GM12875 (cell line): ENCODE measurements around the gene TRANK1.
"Not testable (repeated sequence)": the region's sequence is repeated elsewhere in the genome, so short reads cannot be mapped to it uniquely, and the experiment has no call there.

Experiments
- H3K4me3 ChIP-seq: one replicate; pipeline ENCODE4 v1.5.1; 2011; ENCODE audit warnings: low read depth, low read length, control low read depth
- TF ChIP-seq, protein P1 (sequence below): IDR thresholded peaks from 2 replicates; pipeline ENCODE4 v1.5.1; 2011; ENCODE audit warnings: low read depth, mild to moderate bottlenecking, control low read depth, inconsistent platforms, low read length, moderate library complexity, borderline replicate concordance; ENCODE audit not compliant: insufficient read depth

Gene TRANK1

DNA sequence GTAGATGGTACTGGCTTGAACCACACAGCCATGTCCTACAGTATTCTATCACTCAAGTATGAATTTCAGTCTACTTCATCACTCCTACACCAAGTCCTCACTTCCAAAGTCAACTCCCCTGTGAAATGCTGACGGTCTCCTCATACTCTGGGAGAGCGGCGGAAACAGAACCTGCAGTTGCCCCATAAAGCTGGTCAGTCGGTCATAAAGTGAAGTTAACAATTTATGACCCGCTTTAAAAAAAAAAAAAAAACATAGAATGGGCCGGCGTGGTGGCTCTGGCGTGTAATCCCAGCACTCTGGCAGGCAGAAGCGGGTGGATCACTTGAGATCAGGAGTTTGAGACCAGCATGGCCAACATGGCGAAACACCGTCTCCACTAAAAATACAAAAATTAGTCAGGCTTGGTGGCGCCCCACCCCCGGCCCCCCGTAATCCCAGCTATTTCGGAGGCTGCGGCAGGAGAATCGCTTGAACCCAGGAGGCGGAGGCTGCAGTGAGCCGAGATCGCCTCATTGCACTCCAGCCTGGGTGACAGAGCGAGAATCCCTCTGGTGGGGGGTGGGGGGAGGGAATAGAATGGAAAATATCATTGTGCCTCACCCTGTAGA is 2.1 kb downstream of the TRANK1 start:
- no peak overlapping the region for H3K4me3 ChIP-seq
- TF ChIP-seq, protein P1, sequence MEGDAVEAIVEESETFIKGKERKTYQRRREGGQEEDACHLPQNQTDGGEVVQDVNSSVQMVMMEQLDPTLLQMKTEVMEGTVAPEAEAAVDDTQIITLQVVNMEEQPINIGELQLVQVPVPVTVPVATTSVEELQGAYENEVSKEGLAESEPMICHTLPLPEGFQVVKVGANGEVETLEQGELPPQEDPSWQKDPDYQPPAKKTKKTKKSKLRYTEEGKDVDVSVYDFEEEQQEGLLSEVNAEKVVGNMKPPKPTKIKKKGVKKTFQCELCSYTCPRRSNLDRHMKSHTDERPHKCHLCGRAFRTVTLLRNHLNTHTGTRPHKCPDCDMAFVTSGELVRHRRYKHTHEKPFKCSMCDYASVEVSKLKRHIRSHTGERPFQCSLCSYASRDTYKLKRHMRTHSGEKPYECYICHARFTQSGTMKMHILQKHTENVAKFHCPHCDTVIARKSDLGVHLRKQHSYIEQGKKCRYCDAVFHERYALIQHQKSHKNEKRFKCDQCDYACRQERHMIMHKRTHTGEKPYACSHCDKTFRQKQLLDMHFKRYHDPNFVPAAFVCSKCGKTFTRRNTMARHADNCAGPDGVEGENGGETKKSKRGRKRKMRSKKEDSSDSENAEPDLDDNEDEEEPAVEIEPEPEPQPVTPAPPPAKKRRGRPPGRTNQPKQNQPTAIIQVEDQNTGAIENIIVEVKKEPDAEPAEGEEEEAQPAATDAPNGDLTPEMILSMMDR, result no peak

DNA sequence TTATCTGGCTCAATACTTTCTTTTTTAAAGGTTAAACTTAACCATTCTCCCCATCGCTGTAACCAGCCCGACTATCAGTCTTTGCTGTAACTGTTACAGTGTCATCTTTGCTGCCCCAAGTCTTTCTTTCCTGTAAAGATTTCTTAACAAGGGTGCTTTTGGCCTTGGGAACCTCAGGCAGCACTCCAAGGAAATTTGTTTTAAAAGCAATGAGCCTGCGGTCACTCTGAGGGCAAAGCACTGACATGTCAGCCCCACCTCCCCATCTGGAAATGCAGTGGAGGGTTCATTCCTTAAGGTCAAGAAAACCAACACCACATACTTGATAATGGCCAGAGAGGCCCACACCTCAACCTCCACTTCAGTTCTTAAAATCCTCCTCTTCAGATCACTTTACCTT is 3.2 kb downstream of the TRANK1 start:
- no peak overlapping the region for H3K4me3 ChIP-seq
- TF ChIP-seq, protein P1, result no peak

DNA sequence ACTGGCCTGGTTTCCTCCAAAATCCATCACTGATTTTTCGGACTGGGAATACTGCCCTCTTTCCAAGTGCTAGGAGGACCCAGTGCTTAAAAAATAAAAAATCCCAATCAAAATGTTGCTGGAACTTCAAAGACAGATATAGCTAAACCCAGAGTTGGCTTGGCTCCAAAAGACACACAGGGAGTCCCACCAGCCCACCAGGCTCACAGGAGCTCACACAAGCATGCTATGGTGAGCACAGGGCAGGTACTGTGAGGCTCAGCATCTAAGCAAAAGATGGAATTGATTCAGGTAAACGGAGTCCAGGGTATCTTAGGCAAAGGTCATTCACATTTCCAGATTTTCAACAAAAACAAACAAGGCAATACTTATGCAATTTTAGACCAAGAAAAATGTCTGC is 3.7 kb downstream of the TRANK1 start:
- TF ChIP-seq, protein P1, result no peak
- H3K4me3 ChIP-seq, result no peak overlapping the region

DNA sequence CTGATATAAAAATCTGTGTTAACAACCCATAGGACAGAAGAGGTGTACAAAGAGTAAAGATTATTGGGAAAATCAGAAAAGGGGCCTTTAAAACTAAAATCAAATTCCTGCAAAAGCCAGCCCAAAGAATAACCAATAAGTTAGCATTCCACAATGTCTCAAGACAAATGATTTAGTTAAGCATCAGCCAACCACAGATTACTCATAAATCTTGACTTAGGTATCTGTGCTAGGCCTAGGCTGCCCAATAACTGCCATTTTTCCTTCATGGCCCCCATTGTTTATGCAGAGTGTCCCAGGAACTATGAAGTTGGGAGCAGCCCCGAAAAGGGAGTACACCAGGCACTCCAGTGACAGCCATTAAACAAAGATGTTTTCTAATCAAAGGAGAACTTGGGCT is 7.4 kb downstream of the TRANK1 start:
- H3K4me3 ChIP-seq, result no peak overlapping the region

DNA sequence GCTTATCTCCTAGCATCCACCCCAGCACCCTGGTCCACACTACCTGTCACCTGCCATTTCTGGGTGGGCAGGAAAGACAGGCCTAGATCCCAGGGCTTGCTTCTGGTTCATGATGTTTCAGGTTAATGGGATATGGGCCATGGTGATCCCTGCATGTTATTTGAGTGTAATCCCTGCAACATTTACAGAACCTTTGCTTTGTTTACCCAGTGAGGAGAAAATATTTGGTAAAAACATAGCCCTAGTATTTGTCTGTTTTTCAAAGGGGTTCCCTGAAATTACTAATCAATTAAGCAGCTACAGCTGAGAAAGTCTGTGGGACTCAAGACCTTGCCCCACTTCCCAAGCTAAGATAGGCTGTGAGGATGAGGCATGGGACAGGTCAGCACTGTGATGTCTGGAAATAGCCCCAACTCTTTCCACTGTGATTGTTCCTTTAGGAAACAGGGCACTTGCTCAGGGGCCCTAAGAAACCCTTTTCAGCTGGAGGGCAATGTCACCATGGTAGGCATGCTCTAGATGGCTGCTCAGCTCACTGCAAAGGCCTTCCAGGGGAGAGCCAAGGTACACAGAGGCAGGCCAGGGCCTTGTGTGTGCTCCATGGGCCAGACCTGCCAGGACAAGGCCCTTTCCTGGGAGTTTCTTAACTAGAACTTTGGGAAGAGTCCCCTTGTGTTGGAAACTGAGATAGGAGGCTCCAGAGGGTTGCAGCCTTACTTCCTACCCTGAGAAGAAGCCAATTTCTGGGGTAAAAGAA is 11.1 kb downstream of the TRANK1 start:
- no peak overlapping the region for H3K4me3 ChIP-seq
- TF ChIP-seq, protein P1, result no peak

More for the DNA sequence above, 7.4 kb downstream of the TRANK1 start:
- TF ChIP-seq, protein P1, result no peak

DNA sequence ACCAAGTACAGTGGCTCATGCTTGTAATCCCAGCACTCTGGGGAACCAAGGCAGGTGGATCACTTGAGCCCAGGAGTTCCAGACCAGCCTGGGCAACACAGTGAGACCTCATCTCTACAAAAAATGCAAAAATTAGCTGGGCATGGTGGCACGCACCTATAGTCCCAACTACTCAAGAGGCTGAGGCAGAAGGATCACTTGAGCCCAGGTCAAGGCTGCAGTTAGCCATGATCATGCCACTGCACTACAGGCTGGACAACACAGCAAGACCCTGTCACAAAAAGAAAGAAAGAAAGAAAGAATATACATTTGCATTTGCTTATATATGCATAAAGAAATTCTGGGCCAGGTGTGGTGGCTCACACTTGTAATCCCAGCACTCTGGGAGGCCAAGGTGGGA is 13.4 kb downstream of the TRANK1 start:
- H3K4me3 ChIP-seq, result not testable (repeated sequence)

DNA sequence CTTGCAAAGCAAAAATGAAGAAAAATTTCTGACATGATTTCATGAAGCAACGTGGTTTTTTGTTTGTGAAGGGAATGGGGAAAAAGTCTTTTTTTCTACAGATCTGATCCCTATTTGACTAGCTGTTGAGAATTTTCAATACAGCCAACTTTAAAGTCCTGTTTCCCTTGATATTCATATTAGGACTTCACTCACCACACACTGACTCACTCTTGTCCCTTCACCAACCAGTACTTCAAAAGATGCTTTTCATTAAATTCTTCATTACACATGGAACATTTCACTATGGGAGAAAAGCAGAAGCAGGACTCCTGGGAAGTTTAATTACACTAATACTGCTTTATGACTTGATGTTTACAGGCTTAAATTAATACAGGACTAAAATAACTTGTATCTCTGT is 16.6 kb downstream of the TRANK1 start:
- TF ChIP-seq, protein P1, result no peak
- no peak overlapping the region for H3K4me3 ChIP-seq
